GM21360 (cell line): Measurements from ENCODE around the gene LACTB.

Source experiments
- ATAC-seq: cut with Tn5 transposase; IDR thresholded peaks from one replicate; pipeline ENCODE4 v1.9.1; 2021; ENCODE audit warnings: mild to moderate bottlenecking, moderate library complexity; ENCODE audit not compliant: unreplicated experiment

LACTB gene

DNA sequence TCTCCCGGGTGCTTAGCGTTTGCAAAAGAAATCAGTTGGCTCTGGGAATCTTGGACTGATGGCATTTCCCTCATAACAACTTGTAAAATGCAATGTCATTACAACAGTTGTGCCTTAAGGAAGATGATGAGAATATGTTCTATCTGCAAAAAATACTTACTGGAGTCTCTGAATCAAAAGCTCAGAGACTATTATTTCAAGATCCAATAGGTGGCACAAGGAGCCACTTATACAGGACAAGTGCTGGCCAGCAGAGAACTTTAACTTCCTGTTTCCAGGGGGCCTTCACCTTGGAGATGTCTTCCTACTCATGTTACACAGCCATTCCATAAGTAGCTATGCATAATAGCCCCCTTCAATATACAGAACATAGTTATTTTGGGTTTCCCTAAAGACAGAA lies 44.6 kb downstream of the LACTB start:
- no peak for ATAC-seq

DNA sequence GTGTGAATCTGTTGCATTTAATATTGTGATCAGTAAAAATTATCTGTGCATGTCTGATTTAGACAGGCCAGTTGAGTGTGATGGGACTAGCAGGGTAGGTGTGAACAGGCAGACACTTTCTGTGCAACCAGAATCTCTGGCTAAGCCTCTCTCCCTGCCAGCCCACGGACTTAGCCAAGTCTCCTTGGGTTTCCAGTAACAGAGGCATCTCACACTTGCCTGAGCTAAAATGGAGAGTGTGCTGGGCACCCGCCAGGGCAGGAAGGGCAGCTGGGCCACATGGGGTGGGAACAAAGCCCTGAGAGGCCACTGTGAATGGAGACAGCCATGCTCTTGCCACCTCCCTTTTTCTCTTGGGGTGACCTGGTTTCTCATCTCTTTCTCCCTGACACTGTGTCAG lies 48.1 kb downstream of the LACTB start:
- ATAC-seq = no peak

DNA sequence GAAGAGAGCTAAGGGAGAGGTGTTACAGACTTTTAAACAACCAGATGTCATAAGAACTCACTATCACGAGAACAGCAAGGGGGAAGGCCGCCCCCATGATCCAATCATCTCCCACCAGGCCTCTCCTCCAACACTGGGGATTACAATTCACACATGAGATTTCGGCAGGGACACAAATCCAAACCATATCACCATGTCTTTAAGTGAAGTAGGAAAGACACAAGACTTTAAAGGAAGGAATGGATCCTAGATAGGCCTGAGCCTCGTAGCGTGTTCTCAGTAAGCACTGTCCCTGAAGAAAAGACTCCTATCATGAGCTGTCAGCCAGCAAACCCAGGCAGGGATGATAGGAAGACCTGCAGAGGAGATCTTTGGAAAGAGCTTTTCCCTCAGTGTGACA lies 50.7 kb downstream of the LACTB start:
- no peak for ATAC-seq

DNA sequence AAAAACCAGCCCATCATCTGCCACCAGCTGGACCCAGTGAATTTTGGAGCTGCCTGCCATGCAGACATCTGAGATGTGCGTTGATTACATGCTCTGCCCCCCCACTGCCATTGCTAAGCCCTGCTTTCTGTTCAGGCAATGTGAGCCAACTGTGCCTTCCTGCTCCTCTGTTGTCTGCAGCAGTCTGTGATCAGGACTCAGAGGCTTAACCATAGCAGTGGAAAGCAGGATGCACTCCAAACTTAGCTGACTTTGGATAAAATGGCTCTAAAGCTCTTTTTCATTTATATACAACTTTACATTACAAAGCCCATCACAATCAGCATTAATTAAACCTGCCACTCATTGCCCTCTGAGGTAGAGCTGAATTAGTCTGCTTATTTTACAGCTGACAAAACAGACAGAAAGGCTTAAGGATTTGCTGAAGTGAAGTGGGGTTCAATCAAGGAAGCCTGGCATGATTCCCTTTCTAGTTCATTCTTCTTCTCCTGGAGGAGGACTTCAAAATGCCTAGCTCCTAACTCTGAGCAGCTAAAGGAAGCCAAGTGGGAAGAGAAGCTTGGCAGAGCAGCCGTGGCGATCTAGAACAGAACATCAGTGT lies 51.3 kb downstream of the LACTB start:
- no peak for ATAC-seq

DNA sequence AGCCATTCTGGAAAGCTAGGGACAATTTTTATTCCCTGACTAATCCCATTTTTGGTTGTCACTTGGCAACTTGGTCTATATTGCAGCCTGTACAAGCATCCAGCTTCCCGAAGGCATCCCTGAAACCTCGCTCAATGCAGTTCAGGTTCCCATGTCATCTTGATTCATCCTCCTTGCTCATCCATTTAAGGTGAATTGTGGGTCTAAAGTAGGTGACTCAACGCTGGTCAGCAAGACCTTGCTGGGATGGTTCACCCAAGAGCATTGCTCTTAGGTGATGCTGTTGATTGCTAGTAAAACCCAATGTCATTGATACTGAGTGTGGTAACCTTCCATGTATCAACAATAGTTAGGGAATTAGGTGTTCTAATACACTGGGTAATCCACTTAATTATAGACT lies 54.6 kb downstream of the LACTB start:
- ATAC-seq = no peak

DNA sequence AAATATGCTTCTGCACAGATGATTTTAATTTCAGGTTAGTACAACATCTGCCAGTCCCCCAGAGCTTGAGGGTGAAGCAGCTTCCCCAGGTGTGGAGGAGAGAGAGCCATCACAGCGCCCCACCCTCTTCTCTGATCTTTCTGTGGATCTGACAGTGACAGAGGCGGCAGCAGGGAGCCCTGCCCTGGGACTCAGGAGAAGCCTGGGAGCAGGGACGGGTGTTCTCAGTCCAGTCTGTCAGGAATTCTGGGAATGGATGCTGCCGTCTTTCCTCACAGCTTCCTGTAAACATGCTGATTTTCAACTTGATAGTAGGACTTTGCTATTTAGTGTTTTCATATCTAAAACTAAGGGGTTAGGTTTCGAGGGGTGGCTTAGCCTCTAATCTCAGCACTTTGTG lies 56.4 kb downstream of the LACTB start:
- no peak for ATAC-seq

DNA sequence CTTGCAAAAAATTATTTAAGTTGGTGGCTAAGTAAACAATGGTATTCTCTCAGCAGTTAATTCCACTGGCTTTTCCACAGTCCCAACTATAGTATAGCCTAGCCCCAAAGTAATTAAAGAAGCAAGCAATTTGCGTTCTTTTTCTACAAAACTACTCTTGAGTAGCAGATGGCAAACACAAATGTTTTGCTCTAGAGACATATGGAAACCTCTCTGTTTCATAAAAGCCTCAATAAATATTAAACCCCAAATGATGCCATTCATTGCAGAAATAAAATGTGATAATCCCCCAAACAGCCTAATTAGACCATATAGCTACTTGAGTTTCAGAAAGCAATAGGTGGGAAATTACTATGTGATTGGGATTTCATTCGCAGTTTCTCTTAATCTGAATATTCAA lies 59.1 kb downstream of the LACTB start:
- ATAC-seq = no peak

DNA sequence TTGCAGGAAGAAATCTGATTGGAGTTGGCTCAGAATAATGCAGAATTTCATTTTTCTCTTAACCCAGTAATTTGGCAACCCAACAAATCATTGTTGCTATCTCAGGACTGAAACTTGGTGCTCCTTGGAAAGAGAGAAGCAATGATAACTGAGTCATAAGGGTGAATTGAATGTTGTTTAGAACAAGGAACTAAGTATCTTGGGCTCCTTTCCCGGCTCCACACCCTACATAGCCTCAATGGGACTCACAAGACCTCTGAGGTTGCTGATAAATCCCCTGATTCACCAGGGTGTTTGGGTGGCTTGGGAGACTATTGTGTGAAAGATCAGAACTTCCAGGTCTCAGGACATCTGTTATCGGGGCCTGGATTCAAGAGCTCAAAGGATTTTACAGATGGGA lies 60.0 kb downstream of the LACTB start:
- no peak for ATAC-seq

DNA sequence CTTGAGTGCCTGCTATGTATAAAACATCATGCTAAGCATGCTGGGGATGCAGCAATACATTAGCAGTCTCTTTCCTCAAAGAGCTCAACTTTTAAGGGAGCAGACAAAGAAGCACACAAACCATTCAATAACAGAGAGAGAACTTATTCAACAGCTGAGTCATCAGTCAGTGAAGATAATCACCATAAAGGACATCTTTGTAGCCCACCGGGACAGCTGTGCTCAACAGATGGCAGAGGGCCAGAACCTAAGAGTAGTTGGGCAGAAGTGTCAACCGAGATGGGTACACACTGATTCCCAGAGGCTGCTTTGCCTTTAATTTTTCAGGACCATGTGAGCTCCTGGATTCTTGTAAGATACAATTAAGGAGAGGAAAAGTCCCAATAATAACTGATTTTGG lies 63.5 kb downstream of the LACTB start:
- no peak for ATAC-seq

DNA sequence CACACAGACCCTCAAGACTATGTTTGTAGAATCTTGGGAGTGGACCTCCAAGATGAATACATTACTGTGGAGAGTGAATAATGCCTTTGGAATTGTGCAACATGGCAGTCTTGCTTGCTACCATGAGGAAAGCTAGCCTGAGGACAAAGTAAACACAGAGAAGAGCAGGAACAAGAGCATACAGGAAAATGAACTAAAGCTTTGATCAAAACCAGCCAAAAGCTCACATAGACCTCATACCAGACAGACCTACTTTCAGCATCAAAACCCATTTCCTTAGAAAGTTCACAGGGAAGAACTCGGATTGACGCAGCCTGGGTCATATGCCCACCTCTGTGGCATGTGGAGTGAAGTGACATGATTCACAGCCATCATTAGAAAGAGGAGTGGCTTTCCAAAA lies 64.4 kb downstream of the LACTB start:
- no peak for ATAC-seq

DNA sequence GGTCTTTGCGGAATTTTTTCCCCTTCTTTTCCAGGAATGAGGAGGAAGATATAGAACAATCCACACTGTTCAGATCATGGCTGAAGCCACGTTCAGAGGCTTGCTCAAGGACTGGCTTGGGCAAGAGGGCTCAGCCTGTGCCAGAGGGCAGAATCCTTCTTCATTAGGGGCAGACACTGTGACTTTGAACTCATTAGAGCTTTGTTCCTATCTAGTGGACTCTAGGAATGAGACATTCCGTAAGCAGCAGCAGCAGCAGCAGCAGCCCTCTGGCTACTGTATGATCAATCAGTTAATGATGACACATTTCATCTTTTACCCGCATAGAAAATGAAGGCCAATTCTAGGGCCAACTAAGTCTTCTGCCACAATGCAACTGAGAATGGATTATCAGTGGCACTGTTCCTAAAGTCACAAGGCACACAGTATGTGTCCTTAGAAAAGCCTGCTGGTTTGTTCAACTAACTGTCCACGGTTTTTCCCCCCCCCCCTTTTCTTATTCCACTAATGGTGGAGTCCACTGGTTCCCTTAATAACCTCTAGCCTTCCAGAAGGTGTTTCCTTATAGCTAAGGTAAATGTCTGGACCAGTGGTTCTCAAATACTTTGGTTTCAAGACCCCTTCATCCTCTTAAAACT lies 66.0 kb downstream of the LACTB start:
- no peak for ATAC-seq

DNA sequence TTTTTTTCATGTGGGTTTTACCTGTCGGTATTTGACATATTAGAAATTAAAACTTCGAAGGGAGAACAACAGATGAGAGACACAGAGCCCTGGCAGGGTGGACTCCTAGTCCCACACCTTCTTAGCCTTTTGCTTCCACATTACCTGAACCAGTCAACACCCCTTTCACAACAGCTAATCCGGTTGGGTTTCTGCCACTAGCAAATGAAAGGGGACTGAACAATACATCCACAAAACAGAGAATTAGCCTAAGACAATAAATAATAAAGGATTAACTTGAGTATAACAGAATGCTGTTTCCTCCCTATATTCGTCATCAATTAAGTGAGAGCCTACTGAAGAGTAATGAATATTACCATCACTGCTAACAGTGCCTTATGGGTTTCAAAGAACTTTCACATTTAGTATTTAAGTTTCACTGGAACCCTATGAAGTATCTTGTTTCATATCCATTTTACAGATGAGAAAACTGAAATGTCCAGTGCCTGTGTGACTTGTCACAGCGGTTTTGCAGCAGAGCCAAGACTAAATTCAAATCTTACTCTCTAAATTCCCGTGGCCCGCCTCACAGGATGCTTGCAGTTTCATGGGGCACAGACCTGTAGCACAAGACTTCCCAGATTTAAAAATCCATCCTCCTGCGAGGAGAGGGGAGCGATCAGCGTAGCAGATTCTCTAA lies 66.7 kb downstream of the LACTB start:
- ATAC-seq = no peak

DNA sequence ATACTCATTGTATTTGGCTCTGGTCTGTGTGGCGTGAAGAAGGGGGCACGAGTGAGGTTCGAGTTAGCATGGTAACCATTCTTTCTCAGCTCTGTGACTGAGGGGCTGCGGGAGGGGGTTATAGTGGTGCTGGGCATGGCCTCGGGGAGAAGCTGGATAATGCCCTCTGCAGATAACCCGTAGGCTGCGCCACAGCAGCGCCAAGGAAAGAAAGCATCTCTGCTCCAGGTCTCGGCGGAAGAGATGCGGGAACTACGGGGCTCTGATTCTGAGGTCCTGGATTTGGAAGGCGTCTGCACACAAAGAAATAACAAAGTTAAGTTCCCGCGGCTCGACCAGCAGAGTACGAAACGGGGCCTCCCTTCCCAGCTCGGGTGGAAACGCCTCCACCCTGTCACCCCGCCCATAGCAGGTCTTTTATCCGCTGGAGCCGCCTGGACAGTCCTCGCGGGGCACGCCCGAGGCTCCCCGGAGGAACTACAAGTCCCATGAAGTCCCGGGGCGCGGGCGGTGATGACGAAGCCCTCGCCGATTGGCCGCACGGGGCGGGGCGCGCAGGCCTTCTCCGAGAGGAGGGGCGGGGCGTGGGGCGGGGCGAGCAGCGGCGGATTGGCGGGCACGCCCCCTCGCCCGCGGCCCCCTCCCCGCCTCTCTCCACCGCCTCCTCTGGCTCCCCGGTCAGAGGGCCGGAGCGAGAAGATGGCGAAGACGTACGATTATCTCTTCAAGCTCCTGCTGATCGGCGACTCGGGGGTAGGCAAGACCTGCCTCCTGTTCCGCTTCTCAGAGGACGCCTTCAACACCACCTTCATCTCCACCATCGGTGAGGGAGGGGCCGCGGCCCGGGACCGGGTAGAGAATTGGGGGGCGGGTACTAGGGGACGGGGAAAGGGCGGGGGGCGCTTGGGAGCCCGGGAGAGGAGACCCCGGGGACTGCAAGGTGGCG lies 67.5 kb downstream of the LACTB start, which contains the start of gene RAB8B:
Gene RAB8B, plus strand, starts transcription at position 681 of the 946 bp plus-strand sequence. Its CDS starts 19 bp downstream, at position 700.
- ATAC-seq = peak; percentile 70

DNA sequence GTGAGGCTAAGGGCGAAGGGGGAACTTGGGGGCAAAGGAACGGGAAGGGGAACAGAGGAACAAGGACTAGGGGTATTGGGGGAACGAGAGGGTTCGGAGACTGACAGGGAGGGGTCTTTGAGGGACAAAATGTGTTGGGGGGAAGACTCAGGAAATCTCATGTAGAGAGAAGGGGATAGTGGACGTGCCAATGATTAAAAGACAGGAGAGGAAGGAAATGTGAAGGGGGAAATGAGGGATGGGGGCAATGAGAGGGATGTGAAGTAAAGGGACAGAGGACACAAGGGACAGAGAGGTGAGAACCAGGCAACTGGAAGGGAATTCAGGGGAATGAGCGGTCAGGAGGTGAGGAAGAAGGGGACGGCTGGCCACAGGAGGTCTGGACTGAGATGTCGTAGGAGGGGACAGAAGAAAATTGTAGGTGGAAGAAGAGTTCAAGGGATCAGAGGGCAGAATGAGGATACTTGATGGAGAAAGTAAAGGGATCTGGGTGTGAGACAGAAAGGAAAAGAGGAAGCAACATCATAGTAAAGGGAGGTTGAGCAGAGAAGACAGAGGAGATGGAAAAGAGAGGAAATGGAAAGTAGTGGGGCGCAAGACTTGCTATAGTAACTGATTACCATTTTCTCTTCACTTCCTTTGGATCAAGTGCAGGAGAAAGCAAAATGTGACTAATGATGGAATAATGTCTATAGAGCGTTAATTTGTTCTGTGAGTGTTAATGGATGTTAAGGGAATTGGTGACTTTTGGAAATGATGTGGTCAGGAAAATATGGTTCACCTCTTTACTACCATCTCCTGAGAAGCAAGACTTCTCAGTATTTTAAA lies 68.5 kb downstream of the LACTB start:
- ATAC-seq = no peak

DNA sequence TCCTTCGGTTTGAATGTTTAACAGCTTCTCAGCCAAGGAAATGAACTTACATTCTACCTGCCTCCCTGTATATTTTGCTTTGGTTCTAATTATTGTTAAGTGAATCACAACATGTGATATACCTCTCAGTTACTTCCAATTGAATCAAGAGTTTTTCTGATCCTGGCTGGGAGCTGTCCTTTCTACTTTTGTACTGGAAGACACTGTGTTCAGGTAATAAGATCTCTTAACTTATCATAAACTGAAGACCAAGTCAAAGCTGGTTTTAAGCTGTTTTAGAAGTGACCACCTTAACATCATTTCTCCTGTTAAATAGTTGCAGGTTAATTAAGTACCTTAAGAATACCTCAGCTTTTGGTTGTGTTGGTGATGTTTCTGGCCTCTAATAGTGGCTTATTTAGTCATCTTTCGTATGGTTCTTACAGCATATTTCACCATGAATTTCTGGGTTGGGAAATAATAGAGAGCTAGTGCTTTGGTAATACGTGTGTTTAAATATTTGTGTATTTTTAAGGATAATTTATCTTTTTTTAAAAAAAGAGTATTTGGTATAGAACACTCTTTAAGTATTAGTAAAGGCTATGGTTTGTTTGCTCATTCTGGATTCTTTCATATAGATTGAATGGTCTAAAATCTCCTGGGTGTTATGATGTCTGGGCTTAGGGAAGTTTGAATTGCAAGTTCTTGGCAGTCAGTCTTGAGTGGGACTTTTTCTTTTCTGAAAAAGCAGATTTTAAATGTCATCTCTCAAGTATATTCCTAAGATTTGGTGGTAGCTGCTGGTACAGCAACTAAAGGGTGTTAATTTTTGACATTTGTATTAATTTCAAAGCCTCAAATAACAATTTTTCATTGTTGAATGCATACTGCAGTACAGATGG lies 69.3 kb downstream of the LACTB start:
- ATAC-seq = no peak
